ENCODE measurements around the gene BCL11B.

BCL11B gene

GRCh38 chr14:99158646-99159165 is 113.3 kb downstream of the BCL11B start:
- DNase-seq (ENCODE audit: low read depth) = no peak

GRCh38 chr14:99158150-99158549 is 113.8 kb downstream of the BCL11B start:
- DNase-seq (ENCODE audit: low read depth) = no peak

- DNase-seq (ENCODE audit: low read depth) = no peak
Observed at GRCh38 chr14:99157676-99158075, 114.3 kb downstream of the BCL11B start.

- DNase-seq (ENCODE audit: low read depth) = no peak
Observed at GRCh38 chr14:99157246-99157645, 114.8 kb downstream of the BCL11B start.

GRCh38 chr14:99156814-99157213 is 115.2 kb downstream of the BCL11B start:
- DNase-seq (ENCODE audit: low read depth) = no peak

GRCh38 chr14:99156090-99156425 is 115.9 kb downstream of the BCL11B start:
- DNase-seq (ENCODE audit: low read depth) = no peak

GRCh38 chr14:99155173-99156089 is 116.6 kb downstream of the BCL11B start:
- DNase-seq (ENCODE audit: low read depth) = no peak

GRCh38 chr14:99150236-99150635 is 121.8 kb downstream of the BCL11B start:
- DNase-seq (ENCODE audit: low read depth) = no peak

GRCh38 chr14:99148861-99149610 is 123.0 kb downstream of the BCL11B start:
- DNase-seq (ENCODE audit: low read depth) = no peak

GRCh38 chr14:99148131-99148530 is 123.9 kb downstream of the BCL11B start:
- no peak for DNase-seq (ENCODE audit: low read depth)

GRCh38 chr14:99147366-99147740 is 124.6 kb downstream of the BCL11B start:
- DNase-seq (ENCODE audit: low read depth) = no peak

GRCh38 chr14:99146616-99147365 is 125.2 kb downstream of the BCL11B start:
- no peak for DNase-seq (ENCODE audit: low read depth)

GRCh38 chr14:99145307-99145706 is 126.7 kb downstream of the BCL11B start:
- no peak for DNase-seq (ENCODE audit: low read depth)

GRCh38 chr14:99143793-99144192 is 128.2 kb downstream of the BCL11B start:
- DNase-seq (ENCODE audit: low read depth) = no peak

- DNase-seq (ENCODE audit: low read depth) = no peak
Observed at GRCh38 chr14:99143126-99143525, 128.9 kb downstream of the BCL11B start.

- no peak for DNase-seq (ENCODE audit: low read depth)
Observed at GRCh38 chr14:99141236-99141635, 130.8 kb downstream of the BCL11B start.

- no peak for DNase-seq (ENCODE audit: low read depth)
Observed at GRCh38 chr14:99138999-99139865, 132.8 kb downstream of the BCL11B start.

GRCh38 chr14:99137913-99138571 is 134.0 kb downstream of the BCL11B start:
- DNase-seq (ENCODE audit: low read depth) = no peak

GRCh38 chr14:99137001-99137700 is 134.8 kb downstream of the BCL11B start:
- no peak for DNase-seq (ENCODE audit: low read depth)

- DNase-seq (ENCODE audit: low read depth) = no peak
Observed at GRCh38 chr14:99136401-99136800, 135.6 kb downstream of the BCL11B start.
